Activated CD8-positive, alpha-beta memory T cell treated with anti-CD3 and anti-CD28 coated beads for 24 hours (primary cell): Measurements from ENCODE around the gene GPI.

Source experiments
- DNase-seq: peaks from one replicate; pipeline ENCODE4 v3.0.0-alpha.2; 2020

The GPI gene

GRCh38 chr19:34405892-34406660 lies 41.1 kb downstream of the GPI start:
- DNase-seq, result no peak

- no peak for DNase-seq
Observed at GRCh38 chr19:34408411-34408810, 43.4 kb downstream of the GPI start.

DNA sequence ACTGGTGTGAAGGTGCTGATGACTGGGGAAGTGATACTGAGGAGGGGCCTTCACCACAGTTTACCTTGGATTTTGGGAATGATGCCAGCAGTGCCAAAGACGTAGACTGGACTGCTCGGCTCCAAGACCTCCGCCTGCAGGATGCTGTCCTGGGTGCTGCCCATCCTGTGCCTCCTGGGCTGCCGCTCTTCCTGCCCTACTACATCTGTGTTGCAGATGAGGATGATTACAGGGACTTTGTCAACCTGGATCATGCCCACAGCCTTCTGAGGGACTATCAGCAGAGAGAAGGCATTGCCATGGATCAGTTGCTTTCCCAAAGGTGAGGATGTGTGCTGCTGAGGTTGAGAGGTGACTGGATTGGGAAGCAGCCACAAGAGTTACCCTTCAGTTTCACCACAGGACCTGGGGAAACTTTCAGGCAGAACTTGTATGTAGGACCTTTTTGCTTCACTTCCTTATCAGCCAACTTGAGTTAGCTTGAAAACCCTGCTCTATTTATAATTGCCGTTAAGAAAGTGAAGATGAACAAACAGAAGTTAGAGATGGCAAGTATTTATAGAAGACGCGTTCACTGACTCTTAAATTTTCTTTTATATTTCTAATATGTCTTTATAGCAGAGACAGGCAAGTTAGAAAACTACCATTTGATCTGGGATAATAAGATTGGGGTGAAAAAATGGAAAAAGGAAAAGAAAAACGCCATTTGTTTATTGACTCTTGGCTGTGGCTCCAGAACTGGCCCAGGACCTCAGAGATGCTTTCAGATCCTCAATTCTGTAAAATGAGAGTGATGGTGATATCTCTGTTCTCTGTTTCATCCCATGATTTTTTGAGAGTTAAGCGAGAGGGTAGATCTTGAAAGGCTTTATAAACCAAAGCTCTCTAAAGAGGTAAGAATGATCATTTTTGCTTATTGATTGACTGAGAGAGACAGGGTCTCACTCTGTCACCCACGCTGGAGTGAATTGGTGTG lies 44.5 kb downstream of the GPI start:
- DNase-seq, result no peak

DNA sequence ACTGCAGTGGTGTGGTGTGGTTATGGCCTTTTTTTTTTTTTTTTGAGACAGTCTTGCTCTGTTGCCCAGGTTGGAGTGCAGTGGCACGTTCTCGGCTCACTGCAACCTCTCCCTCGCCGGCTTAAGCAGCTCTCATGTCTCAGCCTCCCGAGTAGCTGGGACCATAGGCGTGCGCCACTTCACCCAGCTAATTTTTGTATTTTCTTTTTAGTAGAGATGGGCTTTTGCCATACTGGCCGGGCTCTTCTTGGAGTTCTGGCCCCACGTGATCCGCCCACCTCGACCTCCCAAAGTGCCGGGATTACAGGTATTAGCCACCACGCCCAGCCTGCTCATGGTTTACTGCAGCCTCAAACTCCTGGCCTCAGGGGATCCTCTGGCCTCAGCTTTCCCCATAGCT lies 46.2 kb downstream of the GPI start:
- DNase-seq, result no peak

GRCh38 chr19:34416021-34416545 lies 51.1 kb downstream of the GPI start:
- DNase-seq, result no peak

DNA sequence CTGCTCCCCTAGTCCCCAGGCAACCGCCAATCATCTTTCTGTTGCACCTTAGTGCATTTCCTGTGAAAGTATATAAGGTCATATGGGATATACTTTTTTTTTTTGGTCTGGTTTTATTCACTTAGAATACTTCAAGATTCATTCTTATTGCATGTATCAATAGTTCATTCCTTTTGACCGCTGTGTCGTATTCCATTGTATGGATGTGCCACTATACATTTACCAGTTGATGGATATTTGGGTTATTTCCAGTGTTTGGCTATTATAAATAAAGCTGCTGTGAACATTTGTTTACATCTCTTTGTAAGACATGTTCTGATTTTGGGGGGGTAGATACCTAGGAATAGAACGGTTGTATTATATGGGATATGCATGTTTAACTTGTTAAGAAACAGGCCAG lies 53.3 kb downstream of the GPI start:
- no peak for DNase-seq

- DNase-seq, result no peak
Observed at GRCh38 chr19:34426096-34426661, 61.2 kb downstream of the GPI start.

DNA sequence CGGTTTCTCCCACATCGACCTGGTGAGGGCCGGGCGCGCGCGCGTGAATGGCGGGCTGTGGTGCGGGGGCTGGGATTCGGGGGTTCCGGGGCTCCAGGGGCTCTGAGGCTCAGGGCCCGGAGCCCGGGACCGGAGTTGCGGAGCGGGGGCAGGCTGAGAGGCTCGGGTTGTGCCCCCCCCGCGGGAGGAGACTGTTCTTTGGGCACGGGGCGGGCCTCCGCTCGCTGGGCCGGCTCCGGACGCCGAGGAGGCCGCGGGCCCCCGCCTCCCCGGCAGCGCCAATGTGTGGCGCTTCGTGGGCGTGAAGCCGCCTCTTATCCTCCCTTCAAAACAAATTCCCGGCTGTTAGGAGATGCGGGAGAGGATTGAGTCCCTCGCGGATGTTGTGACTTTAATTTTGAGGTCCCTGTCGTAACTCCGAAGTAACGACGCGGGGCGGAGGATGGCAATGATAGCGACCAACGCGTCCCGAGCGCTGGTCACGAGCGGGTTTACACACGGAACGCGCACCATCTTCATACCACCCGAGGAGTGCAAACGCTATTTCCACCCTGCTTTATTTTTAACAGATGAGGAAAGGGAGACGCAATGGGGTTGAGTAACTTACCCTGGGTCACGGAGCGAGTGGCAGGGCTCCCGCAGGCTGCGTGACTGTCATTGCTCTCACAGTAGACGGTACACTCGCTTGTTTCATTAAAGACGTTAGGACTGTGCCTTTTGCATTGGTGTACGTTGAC lies 63.7 kb downstream of the GPI start:
- DNase-seq, result no peak

GRCh38 chr19:34429553-34429952 lies 64.6 kb downstream of the GPI start:
- no peak for DNase-seq

DNA sequence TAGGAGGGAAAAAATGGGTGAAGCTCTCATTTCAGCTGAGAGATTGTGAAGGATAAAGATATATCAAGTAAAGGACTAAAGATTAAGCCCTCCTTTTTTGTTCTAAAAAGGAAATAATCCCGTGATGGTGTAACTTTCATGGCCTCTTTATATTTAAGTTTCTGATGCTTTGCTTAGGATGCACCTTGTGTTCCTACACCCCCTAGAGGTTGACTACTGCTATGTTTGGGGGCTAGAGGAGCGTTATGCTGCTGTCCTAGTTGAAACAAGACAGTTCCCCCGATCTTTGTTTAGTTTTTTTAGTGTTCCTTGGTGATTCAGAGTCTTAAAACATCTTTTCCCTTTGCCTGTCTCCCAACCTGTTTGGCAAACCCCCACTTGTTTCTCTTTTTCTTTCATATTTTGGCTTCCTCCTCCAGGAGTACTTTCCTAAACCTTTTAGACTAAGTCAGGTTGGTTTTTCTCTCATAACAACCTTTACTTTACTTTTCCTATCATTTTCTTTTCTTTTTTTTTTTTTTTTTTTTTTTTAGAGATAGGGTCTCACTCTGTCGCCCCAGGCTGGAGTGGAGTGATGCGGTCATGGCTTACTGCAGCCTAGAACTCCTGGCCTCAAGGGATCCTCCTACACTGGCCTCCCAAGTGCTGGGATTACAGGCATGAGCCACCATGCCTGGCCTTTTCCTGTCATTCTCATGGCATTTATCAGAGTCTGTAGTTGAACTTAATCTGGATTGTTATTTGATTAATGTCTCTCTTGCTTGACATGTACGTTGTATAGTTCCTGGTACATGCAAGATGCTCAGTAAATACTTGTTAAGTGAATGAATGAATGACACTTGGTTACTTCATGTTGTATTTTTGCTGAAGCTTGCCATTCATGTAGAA lies 66.0 kb downstream of the GPI start:
- DNase-seq, result no peak

DNA sequence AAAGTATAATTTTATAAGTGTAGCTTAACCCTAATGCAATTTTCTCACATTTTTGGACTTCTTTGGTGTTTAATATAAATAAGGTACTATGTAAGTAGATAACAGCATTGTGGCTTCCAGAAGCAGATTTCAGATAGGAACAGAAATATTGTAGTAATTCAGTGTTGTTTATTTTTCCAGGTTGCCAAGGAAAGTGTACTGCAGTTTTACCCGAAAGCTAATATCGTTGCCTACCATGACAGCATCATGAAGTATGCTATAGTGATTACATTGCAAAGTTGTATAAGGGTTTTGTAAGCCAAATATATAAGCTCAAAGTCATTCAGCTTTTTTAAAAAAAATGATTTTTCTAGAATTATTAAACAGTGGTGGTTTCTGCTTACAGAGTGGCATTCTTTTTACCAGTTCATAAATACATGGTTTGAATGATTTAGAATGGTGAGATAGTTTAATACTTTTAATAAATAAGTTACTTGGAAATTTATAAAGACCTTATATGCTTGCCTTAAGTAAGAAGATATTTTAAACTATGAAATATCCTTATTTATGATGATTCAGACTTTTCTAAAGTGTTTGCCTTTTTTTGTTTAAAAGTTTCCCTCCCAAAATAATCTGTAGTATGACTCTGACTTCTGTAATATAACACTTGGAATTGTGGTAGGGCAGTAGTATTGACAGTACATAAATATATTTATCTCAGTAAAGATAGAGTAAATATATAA lies 66.8 kb downstream of the GPI start:
- DNase-seq, result no peak

DNA sequence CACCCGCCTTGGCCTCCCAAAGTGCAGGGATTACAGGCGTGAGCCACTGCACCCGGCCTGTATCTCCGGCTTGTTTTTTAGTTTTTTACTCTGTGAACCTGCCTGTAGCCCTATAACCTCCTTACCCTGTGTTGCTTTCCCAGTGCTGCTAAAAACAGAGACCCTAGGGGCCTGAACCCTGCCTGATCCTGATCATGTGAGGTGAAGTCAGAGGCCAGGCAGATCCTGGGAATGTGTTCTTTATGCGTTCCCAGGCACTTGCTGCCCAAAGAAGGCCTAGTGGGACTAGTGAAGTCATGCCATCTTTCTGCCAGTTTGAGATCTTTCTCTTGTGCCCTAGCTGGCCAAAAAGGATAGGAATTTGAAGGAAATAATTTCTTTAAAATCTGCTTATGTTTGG lies 67.8 kb downstream of the GPI start:
- no peak for DNase-seq

GRCh38 chr19:34436716-34437115 lies 71.7 kb downstream of the GPI start:
- no peak for DNase-seq

- no peak for DNase-seq
Observed at GRCh38 chr19:34448191-34448590, 83.2 kb downstream of the GPI start.
